Breast epithelium (tissue), 4 donors: ENCODE results near the gene FBLN1. TPM values are rescaled to one million over a fixed set of nuclear protein-coding genes. Genes with fewer than 3 reads are reported as not detected.

ENCODE experiments used
- DNase-seq, 2 donors: peaks; one replicate each; pipeline ENCODE4 v3.0.0-alpha.2; 2019; ENCODE audit warnings: low spot score in 2 of 2
- H3K27ac ChIP-seq, 2 donors: fragments of 200-600 bp; sonication (generic) in 1 of 2; one replicate each; pipeline ENCODE4 v1.5.1; 2016 to 2019; ENCODE audit warnings: mild to moderate bottlenecking in 1 of 2
- H3K27me3 ChIP-seq, 2 donors: fragments of 200-600 bp; sonication (generic) in 1 of 2; one replicate each; pipeline versions ENCODE4 v1.5.1 to v1.6.0; 2017 to 2019; ENCODE audit warnings: control low read depth in 1 of 2, mild to moderate bottlenecking in 1 of 2
- H3K36me3 ChIP-seq: fragments of 200-600 bp; one replicate; pipeline ENCODE4 v1.5.1; 2019
- H3K4me1 ChIP-seq, 2 donors: fragments of 200-600 bp; sonication (generic); one replicate each; pipeline ENCODE4 v1.5.1; 2016 to 2019; ENCODE audit warnings: control low read depth in 1 of 2
- H3K4me3 ChIP-seq, 3 donors: fragments of 200-600 bp; sonication (generic); 1 replicate in 2 of 3; 2 replicates in 1 of 3; pipeline ENCODE4 v1.5.1; 2016 to 2019; ENCODE audit warnings: mild to moderate bottlenecking in 3 of 3, moderate library complexity in 2 of 3
- H3K9me3 ChIP-seq, 2 donors: fragments of 200-600 bp; sonication (generic) in 1 of 2; one replicate each; pipeline ENCODE4 v1.5.1; 2016 to 2019; ENCODE audit warnings: control low read depth in 1 of 2
- POLR2A ChIP-seq: fragments of 450-650 bp; IDR thresholded peaks from one replicate; pipeline ENCODE4 v1.6.1; 2016; ENCODE audit warnings: antibody characterized with exemption, mild to moderate bottlenecking, moderate library complexity
- POLR2AphosphoS5 ChIP-seq, 3 donors: sonication (generic); formaldehyde crosslinking; IDR thresholded peaks; one replicate each; pipeline ENCODE4 v1.6.1; 2017; ENCODE audit warnings: antibody characterized with exemption in 3 of 3
- intact Hi-C: fragments of 100-400 bp; cut with DNase I; formaldehyde crosslinking; loops from one replicate; pipeline ENCODE4 v1.15.1; 2023; ENCODE audit warnings: low total_unique reads
- total RNA-seq, 3 donors: library from RNA; depleted of rRNA; stranded (reverse); fragments of >200 nt; gene quantifications; one replicate each; pipeline ENCODE4 v1.1.0, GENCODE V29; 2016
- TF ChIP-seq, protein P1 (sequence below), 3 donors: fragments of 450-650 bp; IDR thresholded peaks; one replicate each; pipeline ENCODE4 v1.5.1; 2016 to 2017; ENCODE audit warnings: antibody characterized with exemption in 3 of 3, mild to moderate bottlenecking in 3 of 3, moderate library complexity in 3 of 3

FBLN1 gene
- total RNA-seq, 3 donors from 2014 or later, result 115 to 293 (median 267) TPM

DNA sequence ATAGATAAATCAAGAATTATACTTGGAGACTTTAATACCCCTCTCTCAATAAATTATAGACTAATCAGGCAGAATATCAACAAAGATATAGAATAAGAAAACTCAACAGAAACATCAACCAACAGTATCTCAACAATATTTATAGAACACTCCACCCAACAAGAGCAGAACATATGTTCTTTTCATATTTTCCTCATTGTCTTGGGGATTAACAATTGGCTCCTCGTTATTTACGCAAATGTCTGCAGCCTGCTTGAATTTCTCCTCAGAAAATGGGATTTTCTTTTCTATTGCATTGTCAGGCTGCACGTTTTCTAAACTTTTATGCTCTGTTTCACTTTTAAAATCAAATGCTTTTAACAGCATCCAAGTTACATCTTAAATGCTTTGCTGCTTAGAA lies 37.0 kb upstream of the FBLN1 start:
- DNase-seq, result no peak
- intact Hi-C loops, result no loop called here
- Histone ChIP-seq H3K27ac (no peak overlapping the region), H3K4me3 (no peak overlapping the region), H3K36me3 (no peaks in the 10 kb centered on the region), H3K9me3 (no peaks in the 10 kb centered on the region), H3K4me1 (peaks cover 0 to 9% of the 10 kb centered on the region in 2 donors), H3K27me3 (no peaks in the 10 kb centered on the region)
- TF ChIP-seq, protein P1, sequence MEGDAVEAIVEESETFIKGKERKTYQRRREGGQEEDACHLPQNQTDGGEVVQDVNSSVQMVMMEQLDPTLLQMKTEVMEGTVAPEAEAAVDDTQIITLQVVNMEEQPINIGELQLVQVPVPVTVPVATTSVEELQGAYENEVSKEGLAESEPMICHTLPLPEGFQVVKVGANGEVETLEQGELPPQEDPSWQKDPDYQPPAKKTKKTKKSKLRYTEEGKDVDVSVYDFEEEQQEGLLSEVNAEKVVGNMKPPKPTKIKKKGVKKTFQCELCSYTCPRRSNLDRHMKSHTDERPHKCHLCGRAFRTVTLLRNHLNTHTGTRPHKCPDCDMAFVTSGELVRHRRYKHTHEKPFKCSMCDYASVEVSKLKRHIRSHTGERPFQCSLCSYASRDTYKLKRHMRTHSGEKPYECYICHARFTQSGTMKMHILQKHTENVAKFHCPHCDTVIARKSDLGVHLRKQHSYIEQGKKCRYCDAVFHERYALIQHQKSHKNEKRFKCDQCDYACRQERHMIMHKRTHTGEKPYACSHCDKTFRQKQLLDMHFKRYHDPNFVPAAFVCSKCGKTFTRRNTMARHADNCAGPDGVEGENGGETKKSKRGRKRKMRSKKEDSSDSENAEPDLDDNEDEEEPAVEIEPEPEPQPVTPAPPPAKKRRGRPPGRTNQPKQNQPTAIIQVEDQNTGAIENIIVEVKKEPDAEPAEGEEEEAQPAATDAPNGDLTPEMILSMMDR (IDR thresholded peaks at IDR 0.05), result no peak
- TF ChIP-seq POLR2AphosphoS5 (IDR thresholded peaks at IDR 0.05), result no peak

DNA sequence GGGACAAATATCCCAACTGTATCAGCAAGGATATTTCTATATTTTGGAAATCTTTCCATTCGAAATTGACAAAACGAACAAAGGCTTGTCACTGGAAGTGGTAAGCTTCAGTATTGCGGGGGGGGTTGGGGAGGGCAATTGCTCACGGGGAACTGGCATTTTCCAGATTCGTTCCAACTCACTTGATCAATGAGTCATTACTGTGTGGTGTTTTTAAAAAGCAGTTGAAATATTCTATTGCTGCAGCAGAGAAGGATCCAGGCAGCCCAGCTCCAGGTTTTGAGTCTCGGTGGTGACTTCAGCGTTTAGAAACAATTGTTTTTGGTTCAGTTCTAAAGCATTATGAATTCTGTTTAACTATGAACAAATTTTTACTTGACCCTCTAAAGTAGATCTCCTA lies 33.8 kb upstream of the FBLN1 start:
- TF ChIP-seq POLR2A (no peak), POLR2AphosphoS5 (IDR thresholded peaks at IDR 0.05) (no peak)
- TF ChIP-seq, protein P1 (IDR thresholded peaks at IDR 0.05), result no peak
- peak overlapping the region; percentile 70 to 86 for H3K27ac ChIP-seq
- H3K4me3 ChIP-seq, result no peak overlapping the region
- DNase-seq, result no peak
- H3K27me3 ChIP-seq, result no peaks in the 10 kb centered on the region
- H3K36me3 ChIP-seq, result no peaks in the 10 kb centered on the region
- peaks cover 0 to 9% of the 10 kb centered on the region in 2 donors for H3K4me1 ChIP-seq
- intact Hi-C loops, result no loop called here
- H3K9me3 ChIP-seq, result no peaks in the 10 kb centered on the region

DNA sequence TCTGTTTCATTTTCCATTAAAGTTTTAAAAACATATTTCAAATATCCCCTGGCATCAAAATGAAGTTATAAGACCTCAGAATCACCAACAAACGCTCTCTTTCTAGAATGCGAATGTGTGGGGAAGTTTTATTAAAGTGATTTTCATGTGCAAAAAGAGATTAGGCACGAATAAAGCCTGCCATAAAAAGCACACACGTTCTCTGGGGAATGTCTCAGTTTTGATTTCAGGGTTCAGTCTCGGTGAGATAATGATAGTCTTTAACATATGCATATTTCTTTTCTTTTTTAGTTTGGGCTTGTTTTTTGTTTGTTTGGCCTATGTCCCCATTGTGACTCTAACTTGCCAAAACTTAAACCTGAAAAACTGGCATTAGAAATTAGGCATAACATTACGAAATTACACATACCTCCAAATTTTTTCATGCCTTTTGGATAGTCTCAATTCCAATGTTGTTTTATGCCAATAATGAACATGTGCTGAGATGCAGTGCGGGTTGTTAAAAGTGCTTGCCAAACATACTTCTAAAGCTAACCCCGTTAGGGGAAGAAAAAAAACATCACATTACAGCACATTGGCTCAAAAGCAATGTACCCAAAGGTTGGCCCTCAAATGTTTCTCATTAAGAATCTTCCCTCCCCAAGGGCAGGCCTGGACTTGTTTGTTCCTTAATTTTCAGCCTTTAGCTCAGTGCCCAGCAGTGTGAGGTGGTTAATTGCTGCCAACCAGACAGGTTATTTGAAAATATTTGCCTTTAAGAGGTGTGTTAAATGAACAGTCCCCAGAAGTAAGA lies 33.2 kb upstream of the FBLN1 start:
- no peaks in the 10 kb centered on the region for H3K9me3 ChIP-seq
- peak overlapping the region; percentile 70 to 86 for H3K27ac ChIP-seq
- TF ChIP-seq POLR2AphosphoS5 (IDR thresholded peaks at IDR 0.05) (peak in 1 of 3 donors; percentile 68), POLR2A (no peak)
- TF ChIP-seq, protein P1 (IDR thresholded peaks at IDR 0.05), result no peak
- H3K4me3 ChIP-seq, result no peak overlapping the region
- H3K27me3 ChIP-seq, result no peaks in the 10 kb centered on the region
- peaks cover 0 to 9% of the 10 kb centered on the region in 2 donors for H3K4me1 ChIP-seq
- H3K36me3 ChIP-seq, result no peaks in the 10 kb centered on the region
- intact Hi-C loops, result no loop called here
- DNase-seq, result peak in 1 of 2 donors; percentile 91

DNA sequence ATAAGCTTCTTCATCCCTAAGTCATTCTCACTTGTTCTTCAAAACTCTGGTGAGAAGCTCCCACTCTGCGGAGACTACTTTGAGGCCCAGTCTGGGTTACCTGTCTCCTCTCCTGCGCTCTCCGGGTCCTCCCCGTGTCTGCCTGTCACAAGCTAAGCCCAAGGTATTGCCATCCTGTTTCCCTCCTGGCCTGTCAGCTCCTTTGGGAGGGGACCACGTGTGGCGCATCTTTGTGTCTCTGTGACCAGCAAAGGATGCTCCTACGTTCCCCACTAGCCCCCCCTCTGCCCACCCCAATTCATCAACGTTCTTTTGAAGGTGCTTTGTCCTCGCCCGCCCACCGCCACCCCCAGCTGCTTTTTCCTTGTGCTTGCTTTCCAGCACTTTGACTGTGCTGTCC lies 31.8 kb upstream of the FBLN1 start:
- Histone ChIP-seq H3K4me1 (peaks cover 0 to 9% of the 10 kb centered on the region in 2 donors), H3K4me3 (no peak overlapping the region)

DNA sequence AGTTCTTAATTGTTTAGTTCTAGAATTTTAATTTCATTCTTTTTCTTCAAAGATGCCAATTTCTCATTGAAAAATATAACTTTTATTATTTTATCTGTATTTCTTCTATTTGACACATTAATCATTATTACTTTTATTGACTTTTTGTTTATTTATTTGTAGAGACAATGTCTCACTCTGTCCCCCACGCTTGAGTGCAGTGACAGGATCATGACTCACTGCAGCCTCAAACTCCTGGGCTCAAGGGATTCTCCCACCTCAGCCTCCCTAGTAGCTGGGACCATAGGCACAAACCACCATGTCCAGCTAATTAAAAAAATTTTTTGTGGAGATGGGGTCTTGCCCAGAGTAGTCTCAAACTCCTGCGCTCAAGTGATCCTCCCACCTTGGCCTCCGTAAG lies 30.3 kb upstream of the FBLN1 start:
- intact Hi-C loops, result no loop called here
- Histone ChIP-seq H3K9me3 (no peaks in the 10 kb centered on the region), H3K4me3 (no peak overlapping the region), H3K27me3 (no peaks in the 10 kb centered on the region), H3K4me1 (peaks cover 0 to 9% of the 10 kb centered on the region in 2 donors), H3K27ac (no peak overlapping the region), H3K36me3 (no peaks in the 10 kb centered on the region)
- TF ChIP-seq, protein P1 (IDR thresholded peaks at IDR 0.05), result no peak
- no peak for TF ChIP-seq POLR2A
- no peak for TF ChIP-seq POLR2AphosphoS5 (IDR thresholded peaks at IDR 0.05)
- no peak for DNase-seq

More for the DNA sequence above, 31.8 kb upstream of the FBLN1 start:
- Histone ChIP-seq H3K27me3 (no peaks in the 10 kb centered on the region), H3K27ac (peak overlapping the region; percentile 70 to 71), H3K9me3 (no peaks in the 10 kb centered on the region), H3K36me3 (no peaks in the 10 kb centered on the region)
- no peak for DNase-seq
- no peak for TF ChIP-seq POLR2A
- no peak for TF ChIP-seq POLR2AphosphoS5 (IDR thresholded peaks at IDR 0.05)
- TF ChIP-seq, protein P1 (IDR thresholded peaks at IDR 0.05), result no peak
- intact Hi-C loops, result no loop called here
